Hippocampal formation (tissue), 2 donors: ENCODE results near the gene TNIP1.

Experiments used
- DNase-seq, 2 donors: peaks; one replicate each; lab custom pipeline; 2025; lab: John Stamatoyannopoulos, UW

TNIP1 gene

GRCh38 chr5:151001436-151001835 is 79.4 kb downstream of the TNIP1 start:
- no peak for DNase-seq

- DNase-seq = no peak
These were observed 81.0 kb downstream of the TNIP1 start for GRCh38 chr5:150999704-151000442.

GRCh38 chr5:150993826-150994412 is 86.9 kb downstream of the TNIP1 start:
- DNase-seq = no peak

GRCh38 chr5:150993422-150993821 is 87.4 kb downstream of the TNIP1 start:
- DNase-seq = no peak

- no peak for DNase-seq
These were observed 88.1 kb downstream of the TNIP1 start for GRCh38 chr5:150992705-150993104.

GRCh38 chr5:150989695-150990094 is 91.1 kb downstream of the TNIP1 start:
- DNase-seq = no peak

GRCh38 chr5:150987746-150988145 is 93.1 kb downstream of the TNIP1 start:
- no peak for DNase-seq
